GM21447 (cell line): ENCODE measurements around the gene MAP2K6.

Source experiments
- ATAC-seq: cut with Tn5 transposase; IDR thresholded peaks from one replicate; pipeline ENCODE4 v1.9.1; 2021; ENCODE audit not compliant: unreplicated experiment

The MAP2K6 gene

GRCh38 chr17:69425978-69426377 lies 11.5 kb downstream of the MAP2K6 start:
- no peak for ATAC-seq

- ATAC-seq, result no peak
Measured at GRCh38 chr17:69427486-69428197, 13.1 kb downstream of the MAP2K6 start.

- ATAC-seq, result no peak
Measured at GRCh38 chr17:69428252-69428980, 13.9 kb downstream of the MAP2K6 start.

- ATAC-seq, result peak; percentile 64
Measured at GRCh38 chr17:69430488-69430887, 16.0 kb downstream of the MAP2K6 start.

DNA sequence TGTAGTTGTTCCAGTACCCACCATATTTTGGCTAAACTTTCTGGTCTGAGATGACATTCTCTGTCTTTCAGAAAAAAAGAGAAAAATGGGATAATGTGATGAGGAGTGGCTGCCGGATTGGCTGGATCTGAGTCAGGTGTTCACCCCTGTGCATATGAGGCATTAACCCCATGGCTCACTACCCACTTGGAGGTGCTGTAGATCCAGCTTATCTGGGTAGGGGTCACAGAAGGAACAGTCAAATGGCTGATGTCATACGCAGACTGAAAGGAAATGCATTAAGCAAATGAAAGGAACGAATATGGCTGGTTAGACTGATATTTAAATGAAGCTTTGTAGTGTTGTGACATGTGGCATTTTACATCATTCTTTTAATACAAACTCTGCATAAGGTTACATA lies 17.3 kb downstream of the MAP2K6 start:
- no peak for ATAC-seq

DNA sequence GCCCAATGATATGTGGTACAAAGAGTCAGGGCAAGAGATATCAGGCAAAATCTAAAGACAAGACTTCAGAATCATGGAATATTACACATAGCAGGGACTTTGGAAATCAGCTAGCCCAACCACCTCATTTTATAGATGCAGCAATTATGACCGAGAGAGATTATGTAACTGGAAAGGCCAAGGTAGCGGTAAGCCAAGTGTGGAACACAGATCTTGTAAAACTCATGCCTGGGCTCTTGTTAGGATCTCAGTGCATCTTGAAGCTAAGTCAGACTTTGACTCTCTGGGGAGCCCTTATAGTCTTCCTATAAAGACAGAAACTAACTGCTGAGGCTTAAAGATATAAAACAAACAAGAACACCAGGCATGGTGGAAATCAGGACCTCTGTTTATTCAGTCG lies 18.6 kb downstream of the MAP2K6 start:
- no peak for ATAC-seq

- no peak for ATAC-seq
Measured at GRCh38 chr17:69434164-69434579, 19.7 kb downstream of the MAP2K6 start.

DNA sequence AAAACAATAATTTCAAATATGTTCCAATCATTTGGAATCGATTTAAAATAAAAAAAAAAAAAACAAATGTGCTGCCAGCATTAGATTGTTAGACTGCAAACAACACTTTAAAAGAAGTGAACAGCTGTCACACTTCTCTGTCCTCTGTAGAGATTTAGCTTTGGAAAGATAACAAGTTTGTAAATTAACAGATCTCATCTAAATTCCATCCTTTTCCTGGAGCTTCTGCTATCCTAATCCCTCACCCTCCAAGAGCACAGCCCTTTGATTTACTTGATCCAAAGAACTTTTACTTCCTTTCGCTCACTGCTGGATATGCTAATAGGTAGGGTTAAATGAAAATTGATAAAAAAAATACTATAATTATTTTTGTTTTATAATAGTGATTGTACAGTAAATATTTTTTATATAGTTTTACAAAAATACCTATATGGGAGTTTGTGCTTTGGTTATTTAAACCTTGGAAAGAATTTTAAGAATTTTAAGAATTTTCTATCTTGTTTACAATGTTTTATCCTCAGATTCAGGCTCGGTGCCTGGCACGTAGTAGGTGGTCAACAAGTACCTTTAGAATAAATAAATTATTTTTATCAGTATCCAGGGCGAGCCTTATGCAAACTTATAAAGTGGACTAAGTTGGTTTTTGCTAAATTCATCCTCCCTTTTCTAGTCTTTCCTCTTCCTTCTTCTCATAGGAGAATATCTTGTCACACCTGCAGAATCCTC lies 21.6 kb downstream of the MAP2K6 start:
- ATAC-seq, result no peak

DNA sequence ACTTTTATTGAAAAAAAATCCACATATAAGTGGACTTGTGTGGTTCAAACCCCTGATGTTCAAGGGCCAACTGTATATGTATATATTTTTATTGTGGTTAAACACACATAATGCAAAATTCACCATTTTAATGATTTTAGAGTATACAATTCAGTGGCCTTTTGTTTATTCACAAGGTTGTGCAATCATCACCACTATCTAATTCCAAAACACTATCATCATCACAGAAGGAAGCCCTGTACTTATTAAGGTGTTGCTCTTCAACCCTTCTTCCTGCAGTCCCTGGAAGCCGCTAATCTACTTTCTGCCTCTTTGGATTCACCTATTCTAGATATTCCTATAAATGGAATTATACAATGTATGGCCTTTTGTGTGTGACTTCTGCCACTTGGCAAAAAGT lies 23.0 kb downstream of the MAP2K6 start:
- ATAC-seq, result no peak

GRCh38 chr17:69438776-69439175 lies 24.3 kb downstream of the MAP2K6 start:
- no peak for ATAC-seq

GRCh38 chr17:69441179-69441578 lies 26.7 kb downstream of the MAP2K6 start:
- no peak for ATAC-seq

DNA sequence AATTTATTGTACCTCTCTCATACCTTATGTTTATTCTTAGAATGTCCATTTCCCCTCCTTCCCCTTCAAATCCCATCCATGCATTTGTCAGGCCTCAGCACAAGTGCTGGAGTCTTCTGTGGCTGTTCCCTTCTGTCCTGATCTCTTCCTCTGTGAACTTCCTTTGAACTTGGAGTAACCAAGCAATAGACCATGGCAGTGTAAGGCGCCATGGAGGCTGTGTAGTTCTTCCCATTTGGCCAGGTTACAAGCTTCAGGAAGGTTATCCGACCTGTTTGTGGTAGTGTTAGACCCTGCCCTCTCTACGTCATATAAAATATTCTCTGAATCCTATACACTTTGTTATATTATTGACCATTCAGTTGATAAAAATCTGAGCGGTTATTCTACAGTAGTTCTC lies 28.6 kb downstream of the MAP2K6 start:
- no peak for ATAC-seq

DNA sequence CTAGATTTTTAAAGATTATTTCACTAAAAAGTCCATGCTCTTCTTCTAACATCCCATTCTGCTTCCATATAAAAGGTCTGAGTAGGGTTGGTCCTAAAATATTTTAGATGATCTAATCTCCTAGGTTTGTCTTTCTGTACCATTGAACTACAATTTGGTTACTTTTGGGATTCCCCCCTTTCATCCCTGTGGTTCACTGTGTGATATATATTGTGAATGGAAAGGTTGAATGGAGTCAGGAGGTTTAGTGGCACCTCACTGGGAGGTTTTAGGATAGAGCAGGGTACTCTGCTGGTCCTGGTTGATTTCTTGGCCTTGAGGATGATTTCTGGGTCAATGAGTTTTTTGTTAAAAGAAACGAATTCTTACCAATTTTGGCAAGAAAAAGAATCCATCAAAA lies 29.5 kb downstream of the MAP2K6 start:
- no peak for ATAC-seq

- no peak for ATAC-seq
Measured at GRCh38 chr17:69445132-69445531, 30.6 kb downstream of the MAP2K6 start.

GRCh38 chr17:69447726-69448125 lies 33.2 kb downstream of the MAP2K6 start:
- no peak for ATAC-seq

DNA sequence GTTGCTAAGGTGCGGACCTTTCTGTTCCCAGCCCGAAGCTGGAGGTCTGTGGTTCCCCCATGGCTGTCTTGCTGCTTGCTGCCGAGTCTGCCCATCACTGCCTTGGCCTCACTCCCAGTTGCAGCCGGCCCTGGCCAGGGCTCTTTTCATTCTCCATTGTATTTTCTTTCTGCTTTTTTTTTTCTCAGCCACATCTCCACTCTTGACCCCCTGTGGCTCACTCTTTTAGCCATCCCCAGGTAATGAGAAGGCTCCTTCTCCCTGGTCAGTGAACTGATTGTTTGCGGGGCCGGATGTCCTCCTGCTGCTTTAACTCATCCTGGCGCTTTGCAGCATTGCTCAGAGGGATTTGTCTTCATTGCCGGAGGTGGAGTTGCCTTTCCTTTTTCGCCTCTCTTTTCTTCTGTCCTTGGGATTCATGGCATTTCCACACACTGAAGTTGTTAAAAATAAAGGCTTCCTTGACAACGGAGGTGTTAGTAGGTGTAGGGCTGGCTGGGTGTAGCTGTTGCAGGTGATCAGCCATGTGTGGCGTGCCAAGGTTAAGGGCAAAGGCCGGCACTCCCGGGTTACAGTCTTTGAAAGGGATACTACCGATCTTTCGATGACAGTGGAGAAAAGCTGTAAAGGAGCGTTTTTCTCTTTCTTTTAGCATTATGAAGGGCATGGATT lies 34.1 kb downstream of the MAP2K6 start:
- ATAC-seq, result no peak

DNA sequence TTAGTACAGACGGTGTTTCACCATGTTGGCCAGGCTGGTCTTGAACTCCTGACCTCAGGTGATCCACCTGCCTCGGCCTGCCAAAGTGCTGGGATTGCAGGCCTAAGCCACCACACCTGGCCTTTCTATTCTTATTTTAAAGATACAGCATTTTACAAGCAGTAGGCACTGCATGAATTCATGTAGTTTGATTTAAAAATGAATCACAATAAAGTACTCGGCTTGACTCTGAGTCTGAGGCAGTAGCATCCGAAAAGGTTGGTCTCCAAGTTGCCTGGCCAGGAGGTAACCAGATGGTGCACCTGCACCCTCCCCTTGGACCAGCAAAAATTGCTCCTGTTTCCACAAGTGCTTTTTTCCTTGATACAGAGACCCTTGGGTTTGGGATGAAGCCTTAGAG lies 35.6 kb downstream of the MAP2K6 start:
- no peak for ATAC-seq

GRCh38 chr17:69450918-69451317 lies 36.4 kb downstream of the MAP2K6 start:
- ATAC-seq, result no peak

GRCh38 chr17:69451416-69452394 lies 37.2 kb downstream of the MAP2K6 start:
- ATAC-seq, result peak; percentile 92

GRCh38 chr17:69452664-69453260 lies 38.3 kb downstream of the MAP2K6 start:
- ATAC-seq, result no peak
